GM18909 (cell line): ENCODE results near the gene ASB6.

Experiments used
- ATAC-seq: cut with Tn5 transposase; IDR thresholded peaks from one replicate; pipeline ENCODE4 v1.9.1; 2021; ENCODE audit warnings: mild to moderate bottlenecking; ENCODE audit not compliant: unreplicated experiment, poor library complexity

The ASB6 gene

GRCh38 chr9:129610473-129611306, 31.3 kb downstream of the ASB6 start:
- peak; percentile 58 for ATAC-seq

- peak; percentile 11 for ATAC-seq
These were observed 31.8 kb downstream of the ASB6 start for GRCh38 chr9:129610213-129610472.

- no peak for ATAC-seq
These were observed 32.3 kb downstream of the ASB6 start for GRCh38 chr9:129609486-129610212.

- no peak for ATAC-seq
These were observed 33.1 kb downstream of the ASB6 start for GRCh38 chr9:129608561-129609481.

GRCh38 chr9:129607027-129607387, 34.9 kb downstream of the ASB6 start:
- no peak for ATAC-seq

GRCh38 chr9:129606161-129607026, 35.6 kb downstream of the ASB6 start:
- no peak for ATAC-seq

GRCh38 chr9:129604766-129605163, 37.2 kb downstream of the ASB6 start:
- no peak for ATAC-seq

GRCh38 chr9:129604056-129604765, 37.7 kb downstream of the ASB6 start:
- ATAC-seq: no peak

- no peak for ATAC-seq
These were observed 39.1 kb downstream of the ASB6 start for GRCh38 chr9:129602598-129603415.

GRCh38 chr9:129601082-129601674, 40.8 kb downstream of the ASB6 start:
- no peak for ATAC-seq

- no peak for ATAC-seq
These were observed 43.8 kb downstream of the ASB6 start for GRCh38 chr9:129598089-129598596.

GRCh38 chr9:129597355-129598088, 44.4 kb downstream of the ASB6 start:
- ATAC-seq: no peak

- no peak for ATAC-seq
These were observed 45.2 kb downstream of the ASB6 start for GRCh38 chr9:129596541-129597331.

GRCh38 chr9:129595903-129596540, 45.9 kb downstream of the ASB6 start:
- ATAC-seq: no peak

- no peak for ATAC-seq
These were observed 46.6 kb downstream of the ASB6 start for GRCh38 chr9:129595311-129595741.

- ATAC-seq: no peak
These were observed 47.3 kb downstream of the ASB6 start for GRCh38 chr9:129594632-129595031.
